ENCODE measurements around the gene PTX4.
"Not testable (repeated sequence)": the region's sequence is repeated elsewhere in the genome, so short reads cannot be mapped to it uniquely, and the experiment has no call there.

PTX4 gene

GRCh38 chr16:1478937-1479336 lies 9.8 kb downstream of the PTX4 start:
- not testable (repeated sequence) for DNase-seq

GRCh38 chr16:1477033-1477432 lies 11.7 kb downstream of the PTX4 start:
- no peak for DNase-seq

DNA sequence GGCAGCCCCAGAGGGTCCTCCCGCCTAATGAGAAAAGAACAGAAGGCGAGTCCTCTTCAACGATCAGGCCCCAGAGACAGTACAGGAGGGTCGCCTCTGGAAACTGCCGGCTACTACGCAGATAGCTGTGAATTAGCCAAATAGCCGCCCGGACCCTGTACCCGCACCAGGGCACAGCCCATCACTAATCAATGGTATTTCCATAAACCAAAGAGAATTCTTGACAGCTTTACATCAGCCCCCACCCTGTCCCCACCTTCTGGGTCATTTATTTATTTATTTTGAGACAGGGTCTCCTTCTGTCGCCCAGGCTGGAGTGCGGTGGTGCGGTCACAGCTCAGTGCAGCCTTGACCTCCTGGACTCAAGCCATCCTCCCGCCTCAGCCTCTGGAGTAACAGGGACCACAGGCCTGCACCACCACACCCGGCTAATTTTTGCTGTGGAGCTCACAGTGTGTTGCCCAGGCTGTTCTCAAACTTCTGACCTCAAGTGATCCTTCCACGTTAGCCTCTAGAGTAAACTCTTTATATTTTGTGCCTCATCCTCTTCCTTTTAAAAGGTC lies 13.1 kb downstream of the PTX4 start:
- no peak for DNase-seq

GRCh38 chr16:1474796-1475551 lies 13.8 kb downstream of the PTX4 start, which contains the start of gene CLCN7:
TSS of gene CLCN7 (minus strand) at chr16:1475028. CDS start at chr16:1474974, 54 bp downstream.
- DNase-seq, result peak; percentile 82 to 86

GRCh38 chr16:1474082-1474795 lies 14.5 kb downstream of the PTX4 start:
- no peak for DNase-seq

DNA sequence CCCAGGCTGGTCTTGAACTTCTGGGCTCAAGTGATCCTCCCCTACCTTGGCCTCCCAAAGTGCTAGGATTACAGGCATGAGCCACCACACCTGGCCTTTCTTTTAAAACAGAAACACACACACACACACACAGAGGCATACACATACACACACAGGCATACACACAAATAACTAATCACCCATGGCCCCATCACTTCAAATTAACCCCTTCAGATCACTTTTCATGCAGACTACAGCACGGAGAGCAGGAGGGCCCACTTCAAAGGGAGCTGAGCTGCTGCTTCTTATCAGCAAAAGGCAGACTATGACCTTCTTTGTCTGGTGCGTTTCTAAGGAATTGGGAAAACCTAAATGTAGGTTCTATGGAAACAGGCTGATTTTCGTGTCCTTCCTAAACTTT lies 15.8 kb downstream of the PTX4 start:
- no peak for DNase-seq

DNA sequence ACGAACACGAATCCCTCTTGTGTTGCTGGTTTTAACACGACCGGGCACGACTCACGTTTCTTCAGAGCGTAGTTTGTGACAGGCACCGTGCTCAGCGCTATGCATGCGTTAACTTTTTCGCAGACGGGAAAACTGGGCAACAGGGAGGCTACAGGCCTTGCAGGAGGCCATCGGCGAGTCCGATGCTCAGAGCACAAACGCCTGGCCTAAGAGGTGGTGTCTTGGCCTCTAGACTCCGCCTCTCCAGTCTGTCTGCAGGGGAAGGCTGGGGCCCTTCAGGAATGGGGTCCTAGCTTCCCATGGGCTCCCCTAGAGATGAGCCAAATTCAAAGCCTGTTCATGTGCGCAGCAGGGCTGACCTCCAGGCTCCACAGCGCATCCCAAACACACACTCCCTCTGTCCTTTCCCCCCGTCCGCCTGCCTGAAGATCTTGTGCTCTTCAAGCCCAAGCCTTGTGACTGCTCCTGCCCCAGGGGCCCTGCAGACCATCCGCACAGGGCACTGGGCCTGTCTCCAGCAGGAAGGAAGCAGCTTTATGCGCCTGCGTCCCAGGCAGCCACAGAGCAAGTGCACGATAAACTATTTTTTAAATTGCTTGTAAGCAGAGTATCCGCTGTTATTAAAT lies 17.1 kb downstream of the PTX4 start:
- DNase-seq, result no peak

GRCh38 chr16:1470481-1471251 lies 18.1 kb downstream of the PTX4 start:
- no peak for DNase-seq

DNA sequence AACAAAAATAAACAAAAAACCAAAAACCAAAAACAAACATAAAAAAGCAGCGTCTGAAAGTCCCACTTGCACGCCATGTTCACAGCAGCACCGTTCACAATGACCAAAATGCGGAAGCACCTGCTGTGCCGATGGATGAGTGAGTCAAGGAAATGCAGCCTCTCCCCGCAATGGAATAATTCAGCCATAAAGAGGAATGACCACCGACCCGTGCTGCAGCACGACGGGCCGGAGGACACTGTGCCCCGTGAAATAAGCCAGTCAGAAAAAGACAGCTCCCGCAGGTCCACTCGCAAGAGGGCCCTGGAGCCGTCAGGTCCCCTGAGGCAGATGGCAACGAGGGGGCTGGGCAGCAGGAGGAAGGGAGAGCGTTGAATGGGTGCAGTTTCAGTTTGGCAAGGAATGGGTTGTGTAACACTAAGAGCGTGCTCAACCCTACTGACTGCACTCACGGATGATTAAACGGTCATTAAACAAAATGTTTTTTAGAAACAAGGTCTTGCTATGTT lies 19.0 kb downstream of the PTX4 start:
- no peak for DNase-seq

- DNase-seq, result not testable (repeated sequence)
Observed at GRCh38 chr16:1469141-1469540, 19.6 kb downstream of the PTX4 start.

GRCh38 chr16:1468426-1468810 lies 20.3 kb downstream of the PTX4 start:
- no peak for DNase-seq

DNA sequence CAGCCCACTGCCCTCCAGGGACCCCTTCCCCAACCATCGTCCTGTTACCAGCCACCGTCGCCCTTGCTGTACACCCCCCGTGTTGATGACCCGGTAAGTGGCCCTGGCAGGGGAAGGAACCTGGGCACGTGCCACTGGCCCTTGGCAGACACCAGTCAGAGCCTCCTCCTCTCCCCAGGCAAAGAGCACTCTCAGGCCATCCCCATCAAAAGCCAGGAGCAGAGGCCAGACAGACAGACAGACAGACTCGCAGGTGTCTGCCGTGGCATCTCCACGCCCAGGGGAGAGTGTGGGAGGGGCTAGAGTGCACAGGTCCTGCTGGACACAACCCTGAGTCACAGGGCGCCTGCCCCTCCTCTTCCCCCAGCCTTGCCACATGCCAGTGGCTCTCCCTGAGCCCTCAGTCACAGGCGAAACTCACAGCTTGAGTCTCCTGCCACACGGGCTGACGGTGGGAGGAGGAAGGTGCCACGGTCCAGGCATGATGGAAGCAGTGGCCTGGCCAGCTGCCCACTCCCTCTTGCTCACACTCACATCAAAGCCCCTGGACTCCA lies 21.7 kb downstream of the PTX4 start:
- DNase-seq, result no peak

DNA sequence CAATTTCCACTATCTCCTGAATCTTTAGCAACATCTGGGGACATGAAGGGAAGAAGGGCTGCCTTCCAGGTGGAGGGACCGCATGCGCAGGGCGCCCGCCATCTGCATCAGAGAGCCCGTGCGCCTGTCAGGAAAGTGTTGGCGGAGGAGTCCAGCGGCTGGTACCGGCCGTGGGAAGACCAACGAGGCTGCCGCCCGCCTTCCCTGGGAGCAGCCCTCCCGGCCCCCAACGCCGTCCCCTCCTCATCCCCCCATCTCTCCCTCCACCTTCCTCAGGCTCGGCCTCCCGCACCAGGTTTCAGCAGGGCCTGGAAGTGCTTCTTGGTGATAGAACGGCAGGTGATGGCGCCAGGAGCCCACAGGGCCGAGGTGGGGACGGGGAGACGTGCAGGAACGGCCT lies 22.7 kb downstream of the PTX4 start:
- no peak for DNase-seq

DNA sequence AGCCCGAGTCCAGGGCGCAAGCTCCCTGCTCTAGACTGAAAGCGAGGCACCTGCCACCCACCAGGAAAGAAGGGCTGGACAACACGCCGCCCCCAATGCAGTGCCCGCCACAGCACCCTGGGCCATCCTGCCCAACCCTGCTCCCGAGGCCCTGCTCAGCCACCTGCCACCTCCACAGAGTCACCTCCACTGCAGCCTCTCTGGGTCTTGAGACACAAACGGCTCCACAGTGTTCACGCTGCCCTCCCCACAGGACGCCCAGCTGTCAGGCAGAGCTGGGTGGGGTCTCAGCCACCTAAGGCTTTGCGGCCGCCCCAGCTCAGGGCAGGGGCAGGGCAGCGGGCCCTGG lies 23.2 kb downstream of the PTX4 start:
- DNase-seq, result no peak

DNA sequence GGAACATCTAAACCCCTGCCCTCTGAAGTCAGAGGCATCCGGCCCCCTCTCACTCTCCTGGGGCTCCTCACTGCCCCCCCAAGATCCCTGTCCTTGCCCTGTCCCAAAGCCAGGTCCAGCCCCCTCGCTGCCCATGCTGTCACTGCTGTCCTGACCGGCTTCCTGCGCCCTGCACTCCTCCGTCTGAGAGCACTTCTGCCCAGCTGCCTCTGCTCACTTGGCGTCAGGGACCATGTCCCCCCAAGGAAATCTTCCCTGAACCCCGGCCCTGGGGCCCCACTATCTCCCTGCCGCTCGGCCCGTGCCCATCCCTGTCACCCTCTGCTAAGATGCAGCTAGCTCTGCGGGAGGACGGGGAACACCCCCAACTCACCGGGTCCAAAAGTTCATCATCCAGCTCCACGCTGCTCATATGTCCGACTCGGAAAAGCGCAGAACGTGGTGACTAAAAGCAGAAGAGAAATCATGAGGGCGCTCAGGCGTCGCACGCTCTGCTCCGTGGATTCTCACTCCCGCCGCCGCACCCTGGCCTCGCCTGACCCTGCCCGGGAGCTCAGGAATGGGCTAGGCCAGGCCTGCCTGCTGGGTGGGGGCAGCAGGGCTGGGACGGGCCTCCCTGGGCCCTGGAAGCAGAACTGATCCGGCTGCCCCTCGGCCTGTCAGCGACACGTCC lies 23.7 kb downstream of the PTX4 start:
- DNase-seq, result no peak

DNA sequence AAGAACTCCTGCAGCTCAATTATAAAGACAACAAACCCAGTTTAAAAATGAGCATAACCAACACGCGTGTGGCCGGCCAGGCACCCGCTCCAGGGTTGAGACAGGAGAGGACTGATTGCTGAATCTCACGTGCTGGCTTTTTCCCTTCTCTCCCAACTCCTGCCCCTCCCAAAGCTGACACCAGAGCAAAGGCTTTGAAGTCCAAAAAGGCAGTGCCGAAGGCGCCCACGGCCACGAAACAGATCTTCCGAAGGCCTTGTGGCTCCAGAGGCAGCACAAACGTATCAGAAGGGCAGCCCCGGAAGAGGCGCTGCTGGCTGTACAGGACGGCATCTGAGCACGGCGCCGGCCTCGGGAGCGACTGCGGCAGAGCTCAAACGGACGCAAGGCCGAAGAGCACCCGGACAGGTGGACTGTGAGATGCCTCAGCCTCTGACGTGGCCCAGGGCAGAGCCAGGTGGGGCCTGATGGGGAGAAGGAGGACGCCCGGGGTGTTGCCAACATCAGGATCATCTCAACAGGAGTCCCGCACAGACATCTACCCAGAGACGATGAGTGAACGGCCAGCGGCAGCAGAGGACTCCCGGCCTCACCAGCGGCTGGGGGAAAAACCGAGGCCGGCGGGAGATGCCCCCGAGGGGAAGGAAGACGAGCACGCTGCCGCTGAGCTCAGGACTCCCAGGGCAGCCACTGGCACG lies 24.4 kb downstream of the PTX4 start:
- DNase-seq, result no peak

DNA sequence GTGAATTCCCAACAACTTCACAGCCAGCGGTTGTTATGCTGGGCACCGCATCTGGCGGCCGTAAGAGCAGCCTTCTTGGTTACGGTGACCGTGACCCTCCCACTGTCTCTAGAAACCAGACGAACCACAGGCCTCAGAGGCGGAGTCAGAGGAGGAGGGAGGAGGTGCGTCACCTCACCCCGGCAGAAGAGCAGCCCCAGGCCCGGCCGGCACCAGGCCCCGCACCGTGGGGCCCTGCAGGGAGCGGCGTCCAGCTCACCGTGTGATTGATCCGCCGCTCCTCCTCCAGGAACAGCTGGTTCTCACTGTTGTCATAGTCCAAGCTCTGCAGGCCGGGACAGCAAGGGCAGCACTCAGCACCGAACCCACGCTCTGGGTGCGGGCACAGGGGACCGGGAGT lies 27.6 kb downstream of the PTX4 start:
- DNase-seq, result no peak

GRCh38 chr16:1460602-1461138 lies 28.1 kb downstream of the PTX4 start:
- DNase-seq, result no peak

GRCh38 chr16:1459967-1460366 lies 28.8 kb downstream of the PTX4 start:
- DNase-seq, result no peak

DNA sequence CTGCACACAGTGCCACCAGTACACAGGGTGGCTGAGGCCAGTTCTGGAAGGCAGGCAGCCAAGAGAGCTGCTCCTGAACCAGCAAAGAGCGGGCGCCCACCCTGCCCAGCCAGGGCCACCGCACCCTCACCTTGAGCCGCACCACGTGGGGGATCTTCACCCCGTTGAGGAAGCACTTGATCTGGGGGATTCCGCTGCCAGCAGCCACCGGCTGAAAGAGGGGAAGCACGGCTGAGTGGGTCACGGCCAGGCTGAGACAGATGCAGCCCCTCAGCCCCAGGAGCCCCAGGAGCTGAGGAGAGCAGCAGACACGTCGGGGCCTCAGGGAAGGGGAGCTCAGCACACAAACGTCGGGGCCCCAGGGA lies 29.8 kb downstream of the PTX4 start:
- no peak for DNase-seq

Data from activated CD4-positive, alpha-beta T cell treated with anti-CD3 and anti-CD28 coated beads for 4 hours (primary cell).